Measurements from ENCODE around the gene TMSB15B. TPM values are rescaled to one million over a fixed set of nuclear protein-coding genes. Genes with fewer than 3 reads are reported as not detected.
A peak's percentile ranks its signal among the peaks of the same experiment; 100 is the strongest.
"Not testable (repeated sequence)": the region's sequence is repeated elsewhere in the genome, so short reads cannot be mapped to it uniquely, and the experiment has no call there.

TMSB15B gene
- 11.1 TPM for polyA plus RNA-seq (2013, experiment 1 of 2; ENCODE audit: insufficient read length)
- polyA plus RNA-seq (2013, experiment 2 of 2; ENCODE audit: insufficient read length), result 9.5 TPM

- DNase-seq, result not testable (repeated sequence)
Measured at GRCh38 chrX:103962411-103963278, at the start of gene TMSB15B. TMSB15B (plus strand) TSS chrX:103962627.

- peak; percentile 33 for DNase-seq
Measured at GRCh38 chrX:103913356-103914020, 48.9 kb upstream of the TMSB15B start.

GRCh38 chrX:103918050-103918449 lies 44.4 kb upstream of the TMSB15B start:
- peak; percentile 64 for DNase-seq

- DNase-seq, result peak; percentile 49
Measured at GRCh38 chrX:103918571-103919269, 43.7 kb upstream of the TMSB15B start.

- DNase-seq, result peak; percentile 41
Measured at GRCh38 chrX:103919270-103919637, 43.2 kb upstream of the TMSB15B start.

GRCh38 chrX:103920515-103920914 lies 41.9 kb upstream of the TMSB15B start:
- not testable (repeated sequence) for DNase-seq

GRCh38 chrX:103927030-103927429 lies 35.4 kb upstream of the TMSB15B start:
- DNase-seq, result no peak

GRCh38 chrX:103927633-103928032 lies 34.8 kb upstream of the TMSB15B start:
- DNase-seq, result no peak

GRCh38 chrX:103932133-103932532 lies 30.3 kb upstream of the TMSB15B start:
- DNase-seq, result no peak

GRCh38 chrX:103940257-103940656 lies 22.2 kb upstream of the TMSB15B start:
- DNase-seq, result not testable (repeated sequence)

- peak; percentile 21 for DNase-seq
Measured at GRCh38 chrX:103941201-103941975, 21.0 kb upstream of the TMSB15B start.

GRCh38 chrX:103949506-103949905 lies 12.9 kb upstream of the TMSB15B start:
- no peak for DNase-seq

- no peak for DNase-seq
Measured at GRCh38 chrX:103953353-103953752, 9.1 kb upstream of the TMSB15B start.

GRCh38 chrX:103954259-103954658 lies 8.2 kb upstream of the TMSB15B start:
- no peak for DNase-seq

- DNase-seq, result not testable (repeated sequence)
Measured at GRCh38 chrX:103960599-103960998, 1.8 kb upstream of the TMSB15B start.

- not testable (repeated sequence) for DNase-seq
Measured at GRCh38 chrX:103983508-103983907, 21.1 kb downstream of the TMSB15B start.

GRCh38 chrX:103999234-103999633 lies 36.8 kb downstream of the TMSB15B start:
- no peak for DNase-seq

GRCh38 chrX:104008831-104009230 lies 46.4 kb downstream of the TMSB15B start:
- DNase-seq, result no peak

GRCh38 chrX:104013158-104013557 lies 50.7 kb downstream of the TMSB15B start:
- DNase-seq, result no peak

GRCh38 chrX:104013606-104014005 lies 51.2 kb downstream of the TMSB15B start, which contains the start of gene H2BW1:
H2BW1 (minus strand) TSS chrX:104013708; CDS start chrX:104013576, 132 bp downstream.
- DNase-seq, result no peak

GRCh38 chrX:104015576-104015975 lies 53.1 kb downstream of the TMSB15B start:
- not testable (repeated sequence) for DNase-seq

All from fibroblast of skin of abdomen (primary cell).